Psoas muscle (tissue), 8 donors: ENCODE results near the gene HMGN1. TPM values are rescaled to one million over a fixed set of nuclear protein-coding genes. Genes with fewer than 3 reads are reported as not detected.

Source experiments
- ATAC-seq, 4 donors: fragments of 200-7000 bp; cut with Tn5 transposase; one replicate each; pipeline ENCODE4 v1.9.1; 2020; ENCODE audit warnings: moderate library complexity in 3 of 4, mild to moderate bottlenecking in 2 of 4
- DNase-seq, 2 donors: peaks; one replicate each; pipeline ENCODE4 v3.0.0-alpha.2; 2020
- H3K27ac ChIP-seq: fragments of 200-600 bp; one replicate; pipeline ENCODE4 v1.8.0; 2022
- H3K27me3 ChIP-seq, 3 donors: fragments of 200-600 bp in 1 of 3; one replicate each; pipeline versions ENCODE4 v1.6.1 to v1.8.0; 2013 to 2022; ENCODE audit warnings: low read length in 2 of 3, mild to moderate bottlenecking in 2 of 3, moderate library complexity in 1 of 3; ENCODE audit not compliant: insufficient read depth in 3 of 3
- H3K36me3 ChIP-seq, 2 donors: fragments of 200-600 bp in 1 of 2; one replicate each; pipeline versions ENCODE4 v1.6.1 to v1.8.0; 2013 to 2022; ENCODE audit warnings: low read depth in 1 of 2, mild to moderate bottlenecking in 1 of 2, moderate library complexity in 1 of 2; ENCODE audit not compliant: insufficient read depth in 1 of 2
- H3K4me1 ChIP-seq: fragments of 200-600 bp; one replicate; pipeline ENCODE4 v1.8.0; 2022
- H3K4me3 ChIP-seq: fragments of 200-600 bp; one replicate; pipeline ENCODE4 v1.8.0; 2022; ENCODE audit warnings: mild to moderate bottlenecking
- H3K9me3 ChIP-seq: fragments of 200-600 bp; one replicate; pipeline ENCODE4 v1.8.0; 2022
- CTCF ChIP-seq: fragments of 200-600 bp; IDR thresholded peaks from one replicate; pipeline ENCODE4 v1.8.0; 2022; ENCODE audit warnings: antibody characterized with exemption
- WGBS, 3 donors: extraction: QIAGEN DNeasy Blood & Tissue Kit; methylation state at CpG; one replicate each; pipeline versions ENCODE4 v1.1.6 to v1.1.7; 2013; 5-methylcytosine and 5-hydroxymethylcytosine counted together
- intact Hi-C, 2 donors: fragments of 100-400 bp; cut with DNase I; formaldehyde crosslinking; loops; one replicate each; pipeline versions ENCODE4 v1.11.0 to v1.14.2; 2022
- polyA plus RNA-seq, 3 donors: library from polyadenylated mRNA; stranded (reverse); fragments of 200-250 nt; gene quantifications; one replicate each; pipeline ENCODE4 v1.2.3, GENCODE V29; 2013
- total RNA-seq, 4 donors: library from RNA; stranded (reverse); fragmentation: NEBNext Ultra II Directional in 2 of 4; extraction: Animal tissue kit (Norgen Biotek cat#: 25700) in 2 of 4; gene quantifications; one replicate each; pipeline versions ENCODE4 v1.2.1 to v1.2.4, GENCODE V29; 2021 to 2023
- donor health status: healthy with polysubstance abuse.
- donor health status: DM: no; HTN: no; CAD: no; lungs with moderate emphysema.
- donor health status: Bipolar disorder and iron deficiency.
- donor health status: healthy.
- donor health status: DM: yes; HTN: yes; CAD: no.
- donor health status: DM: no; HTN: no; CAD: no.
- donor health status: DM: no; HTN: no; CAD: no.
- donor health status: DM: yes; HTN: yes; CAD: no.

Gene HMGN1
- total and polyA plus RNA-seq, 7 donors, result 13.9 to 37.2 (median 17.7) TPM

- Histone ChIP-seq H3K4me3 (no peak overlapping the region), H3K27me3 (no peaks in the 10 kb centered on the region), H3K9me3 (no peaks in the 10 kb centered on the region), H3K4me1 (peaks cover 16% of the 10 kb centered on the region), H3K27ac (no peak overlapping the region), H3K36me3 (no peaks in the 10 kb centered on the region)
- WGBS, 3 donors, result 77 to 93% (median 83%) methylated on average over 8 of the region's 8 CpGs
- DNase-seq, result no peak
- intact Hi-C loops, result loop anchor here (5.0 to 10.0 kb wide), 2 partner anchors 69 to 126 kb away; partner anchors contain the start of gene LCA5L (in 1 of the 2)
- ATAC-seq, result no peak
- TF ChIP-seq CTCF, result no peak
Measured at GRCh38 chr21:39318091-39318959, 30.6 kb downstream of the HMGN1 start.

- no peak for TF ChIP-seq CTCF
- intact Hi-C loops, result loop anchor here (5.0 to 10.0 kb wide), 2 partner anchors 70 to 127 kb away; partner anchors contain the start of gene LCA5L (in 1 of the 2)
- Histone ChIP-seq H3K27ac (no peak overlapping the region), H3K36me3 (no peaks in the 10 kb centered on the region), H3K4me3 (no peak overlapping the region), H3K4me1 (peaks cover 16% of the 10 kb centered on the region), H3K27me3 (no peaks in the 10 kb centered on the region), H3K9me3 (no peaks in the 10 kb centered on the region)
- DNase-seq (no peak), ATAC-seq (no peak)
- 69 to 81% (median 80%) methylated on average over 11 of the region's 11 CpGs for WGBS, 3 donors
Measured at GRCh38 chr21:39317134-39318090, 31.5 kb downstream of the HMGN1 start.

- Histone ChIP-seq H3K27ac (no peak overlapping the region), H3K9me3 (no peaks in the 10 kb centered on the region), H3K4me3 (no peak overlapping the region), H3K4me1 (peaks cover 20% of the 10 kb centered on the region), H3K36me3 (peaks cover 0 to 1% of the 10 kb centered on the region in 2 donors), H3K27me3 (no peaks in the 10 kb centered on the region)
- DNase-seq (no peak), ATAC-seq (no peak)
- WGBS, 3 donors, result 90 to 94% (median 92%) methylated on average over 6 of the region's 6 CpGs
- TF ChIP-seq CTCF, result no peak
- intact Hi-C loops, result loop anchor here (5.0 to 10.0 kb wide), 2 partner anchors 71 to 128 kb away; partner anchors contain the start of gene LCA5L (in 1 of the 2)
Measured at GRCh38 chr21:39316729-39317128, 32.2 kb downstream of the HMGN1 start.

- Histone ChIP-seq H3K4me1 (peaks cover 29% of the 10 kb centered on the region), H3K27ac (no peak overlapping the region)
- intact Hi-C loops, result loop anchor here (2.0 to 10.0 kb wide), 3 partner anchors 71 to 129 kb away; partner anchors contain the start of gene LCA5L (in 1 of the 2)
Measured at GRCh38 chr21:39315603-39316445, 33.1 kb downstream of the HMGN1 start.

More at GRCh38 chr21:39315603-39316445, 33.1 kb downstream of the HMGN1 start:
- Histone ChIP-seq H3K9me3 (no peaks in the 10 kb centered on the region), H3K36me3 (peaks cover 0 to 10% of the 10 kb centered on the region in 2 donors), H3K27me3 (no peaks in the 10 kb centered on the region), H3K4me3 (no peak overlapping the region)
- no peak for ATAC-seq
- 59 to 83% (median 72%) methylated on average over 9 of the region's 9 CpGs for WGBS, 3 donors
- DNase-seq, result no peak
- no peak for TF ChIP-seq CTCF
